CD14-positive monocyte (primary cell): ENCODE measurements around the gene DPP10. TPM values are rescaled to one million over a fixed set of nuclear protein-coding genes. Genes with fewer than 3 reads are reported as not detected.

Experiments
- DNase-seq, 3 donors: peaks; one replicate each; pipeline ENCODE4 v3.0.0-alpha.2; 2011 to 2022
- H2AFZ ChIP-seq: 2 replicates; pipeline ENCODE4 v1.6.0; 2012; ENCODE audit warnings: mild to moderate bottlenecking, low read depth, low read length, inconsistent platforms; ENCODE audit not compliant: insufficient read depth, poor library complexity, severe bottlenecking
- H3K27ac ChIP-seq, 2 donors: 1 replicate in 1 of 2; 2 replicates in 1 of 2; pipeline ENCODE4 v1.5.1; 2012 to 2013; ENCODE audit warnings: low read length in 2 of 2, control low read depth in 1 of 2, inconsistent platforms in 1 of 2, low read depth in 1 of 2, mild to moderate bottlenecking in 1 of 2
- H3K27me3 ChIP-seq, 2 donors: one replicate each; pipeline versions ENCODE4 v1.6.0 to v1.6.1; 2011 to 2013; ENCODE audit warnings: low read length in 2 of 2; ENCODE audit not compliant: control insufficient read depth in 2 of 2, insufficient read depth in 2 of 2
- H3K36me3 ChIP-seq, 2 donors: replicated peaks in 1 of 2; 1 replicate in 1 of 2; 2 replicates in 1 of 2; pipeline versions ENCODE4 v1.5.1 to v1.6.1; 2012 to 2013; ENCODE audit warnings: low read length in 2 of 2, control low read depth in 1 of 2, inconsistent platforms in 1 of 2, mild to moderate bottlenecking in 1 of 2; ENCODE audit not compliant: insufficient read depth in 2 of 2, control insufficient read depth in 1 of 2
- H3K4me1 ChIP-seq, 2 donors: 1 replicate in 1 of 2; 2 replicates in 1 of 2; pipeline versions ENCODE4 v1.5.1 to v1.6.1; 2012 to 2013; ENCODE audit warnings: low read length in 2 of 2, control low read depth in 1 of 2, inconsistent platforms in 1 of 2, mild to moderate bottlenecking in 1 of 2, moderate library complexity in 1 of 2; ENCODE audit not compliant: insufficient read depth in 2 of 2, control insufficient read depth in 1 of 2
- H3K4me2 ChIP-seq: replicated peaks from 2 replicates; pipeline ENCODE3; 2012; ENCODE audit warnings: low read length, moderate library complexity, mild to moderate bottlenecking; ENCODE audit not compliant: poor library complexity, severe bottlenecking; ENCODE audit errors: extremely low read depth
- H3K4me3 ChIP-seq, 3 experiments: fragments of 200-600 bp in 1 of 3; sonication (generic) in 1 of 3; replicated peaks in 1 of 3; 1 replicate in 2 of 3; 2 replicates in 1 of 3; pipeline ENCODE4 v1.5.1; 2011 to 2013; ENCODE audit warnings: low read length in 3 of 3, mild to moderate bottlenecking in 3 of 3, control low read depth in 2 of 3, low read depth in 2 of 3, inconsistent platforms in 1 of 3, moderate library complexity in 1 of 3
- H3K79me2 ChIP-seq: 2 replicates; pipeline ENCODE4 v1.6.0; 2012; ENCODE audit warnings: mild to moderate bottlenecking, control low read depth, inconsistent platforms, low read length, moderate library complexity; ENCODE audit not compliant: insufficient read depth
- H3K9ac ChIP-seq: 2 replicates; pipeline ENCODE4 v1.6.0; 2017; ENCODE audit warnings: low read length, mild to moderate bottlenecking; ENCODE audit not compliant: insufficient read depth, poor library complexity, severe bottlenecking
- H3K9me3 ChIP-seq, 2 donors: replicated peaks in 1 of 2; 1 replicate in 1 of 2; 2 replicates in 1 of 2; pipeline versions ENCODE4 v1.5.1 to v1.6.1; 2012 to 2013; ENCODE audit warnings: low read length in 2 of 2, control low read depth in 1 of 2; ENCODE audit not compliant: control insufficient read depth in 1 of 2, insufficient read depth in 1 of 2
- H4K20me1 ChIP-seq: 2 replicates; pipeline ENCODE4 v1.6.0; 2012; ENCODE audit warnings: mild to moderate bottlenecking, low read length, control low read depth, moderate library complexity; ENCODE audit not compliant: insufficient read depth
- H3K27ac Mint-ChIP-seq, 7 donors: one replicate each; pipeline ENCODE4 v1.8.0; 2020; ENCODE audit warnings: mild to moderate bottlenecking in 7 of 7, mixed read lengths in 7 of 7, moderate library complexity in 6 of 7, inconsistent platforms in 2 of 7
- H3K27me3 Mint-ChIP-seq, 3 donors: one replicate each; pipeline ENCODE4 v1.8.0; 2021 to 2022; ENCODE audit warnings: low read depth in 3 of 3, mild to moderate bottlenecking in 3 of 3, mixed read lengths in 3 of 3, moderate library complexity in 3 of 3, inconsistent platforms in 1 of 3
- H3K36me3 Mint-ChIP-seq, 2 donors: one replicate each; pipeline ENCODE4 v1.8.0; 2020; ENCODE audit warnings: mixed read lengths in 2 of 2, inconsistent platforms in 1 of 2, mild to moderate bottlenecking in 1 of 2
- H3K4me1 Mint-ChIP-seq: one replicate; pipeline ENCODE4 v1.8.0; 2020; ENCODE audit warnings: mild to moderate bottlenecking, mixed read lengths
- H3K4me3 Mint-ChIP-seq, 2 donors: one replicate each; pipeline ENCODE4 v1.8.0; 2020; ENCODE audit warnings: mild to moderate bottlenecking in 2 of 2, mixed read lengths in 2 of 2, moderate library complexity in 1 of 2
- H3K9me3 Mint-ChIP-seq, 7 donors: one replicate each; pipeline ENCODE4 v1.8.0; 2020 to 2022; ENCODE audit warnings: mixed read lengths in 7 of 7, mild to moderate bottlenecking in 6 of 7, moderate library complexity in 6 of 7, inconsistent platforms in 2 of 7
- WGBS: methylation state at CpG from one replicate; pipeline ENCODE4 v1.1.5; 2013; ENCODE audit warnings: missing lambda C conversion rate; ENCODE audit not compliant: insufficient coverage; 5-methylcytosine and 5-hydroxymethylcytosine counted together
- intact Hi-C, 2 donors: fragments of 100-400 bp; cut with micrococcal nuclease; formaldehyde crosslinking; loops; one replicate each; pipeline versions ENCODE4 v1.15.0 to v1.15.1; 2023
- polyA plus RNA-seq, 3 donors: library from polyadenylated mRNA; depleted of rRNA in 1 of 3; unstranded in 2 of 3; stranded (reverse) in 1 of 3; fragments of 300-500 nt in 2 of 3; fragments of >200 nt in 1 of 3; fragmentation: Illumina TruSeq in 2 of 3; gene quantifications; 1 replicate in 2 of 3; 2 replicates in 1 of 3; pipeline ENCODE4 v1.2.3, GENCODE V29; 2012 to 2021
- TF ChIP-seq, protein P1 (sequence below): fragments of 200-600 bp; IDR thresholded peaks from one replicate; pipeline ENCODE4 v1.8.0; 2022; ENCODE audit warnings: antibody characterized with exemption, mild to moderate bottlenecking

DPP10 gene
- polyA plus RNA-seq, 3 donors = not detected

DNA sequence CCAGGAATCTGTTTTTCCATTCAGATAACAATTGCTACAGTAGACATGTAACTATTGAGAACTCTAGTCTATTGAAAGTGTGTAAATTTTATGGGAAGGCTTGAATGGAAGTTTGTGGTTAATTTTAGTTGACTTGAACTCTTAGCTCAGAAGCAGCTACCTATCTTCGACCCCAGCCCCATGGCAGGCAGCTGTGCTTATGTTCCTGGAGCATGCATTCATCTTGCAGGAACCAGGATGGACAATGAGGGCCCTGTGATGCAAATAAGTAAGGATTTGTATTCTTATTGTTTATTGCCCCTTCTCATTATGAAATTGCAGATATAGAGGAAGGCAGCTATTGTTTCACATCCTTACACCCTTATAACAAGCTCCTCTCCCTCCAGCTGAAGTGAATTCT is 1252.2 kb downstream of the DPP10 start:
- TF ChIP-seq, protein P1, sequence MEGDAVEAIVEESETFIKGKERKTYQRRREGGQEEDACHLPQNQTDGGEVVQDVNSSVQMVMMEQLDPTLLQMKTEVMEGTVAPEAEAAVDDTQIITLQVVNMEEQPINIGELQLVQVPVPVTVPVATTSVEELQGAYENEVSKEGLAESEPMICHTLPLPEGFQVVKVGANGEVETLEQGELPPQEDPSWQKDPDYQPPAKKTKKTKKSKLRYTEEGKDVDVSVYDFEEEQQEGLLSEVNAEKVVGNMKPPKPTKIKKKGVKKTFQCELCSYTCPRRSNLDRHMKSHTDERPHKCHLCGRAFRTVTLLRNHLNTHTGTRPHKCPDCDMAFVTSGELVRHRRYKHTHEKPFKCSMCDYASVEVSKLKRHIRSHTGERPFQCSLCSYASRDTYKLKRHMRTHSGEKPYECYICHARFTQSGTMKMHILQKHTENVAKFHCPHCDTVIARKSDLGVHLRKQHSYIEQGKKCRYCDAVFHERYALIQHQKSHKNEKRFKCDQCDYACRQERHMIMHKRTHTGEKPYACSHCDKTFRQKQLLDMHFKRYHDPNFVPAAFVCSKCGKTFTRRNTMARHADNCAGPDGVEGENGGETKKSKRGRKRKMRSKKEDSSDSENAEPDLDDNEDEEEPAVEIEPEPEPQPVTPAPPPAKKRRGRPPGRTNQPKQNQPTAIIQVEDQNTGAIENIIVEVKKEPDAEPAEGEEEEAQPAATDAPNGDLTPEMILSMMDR = no peak
- no CpG with 5 or more reads among the region's 1 CpG for WGBS
- Mint-ChIP-seq H3K27ac (no peak overlapping the region), H3K4me3 (no peak overlapping the region), H3K9me3 (peaks cover 0 to 8% (median 6%) of the 10 kb centered on the region in 7 donors), H3K27me3 (no peaks in the 10 kb centered on the region), H3K36me3 (no peaks in the 10 kb centered on the region), H3K4me1 (no peaks in the 10 kb centered on the region)
- Histone ChIP-seq H3K27me3 (no peaks in the 10 kb centered on the region), H3K36me3 (no peaks in the 10 kb centered on the region), H3K4me3 (no peak overlapping the region), H3K9ac (no peak overlapping the region), H2AFZ (no peak overlapping the region), H3K79me2 (no peaks in the 10 kb centered on the region), H3K9me3 (peaks cover 3 to 7% of the 10 kb centered on the region in 2 donors), H3K4me1 (no peaks in the 10 kb centered on the region), H3K4me2 (no peak overlapping the region), H4K20me1 (no peaks in the 10 kb centered on the region), H3K27ac (no peak overlapping the region)
- intact Hi-C loops = no loop called here
- DNase-seq = no peak

DNA sequence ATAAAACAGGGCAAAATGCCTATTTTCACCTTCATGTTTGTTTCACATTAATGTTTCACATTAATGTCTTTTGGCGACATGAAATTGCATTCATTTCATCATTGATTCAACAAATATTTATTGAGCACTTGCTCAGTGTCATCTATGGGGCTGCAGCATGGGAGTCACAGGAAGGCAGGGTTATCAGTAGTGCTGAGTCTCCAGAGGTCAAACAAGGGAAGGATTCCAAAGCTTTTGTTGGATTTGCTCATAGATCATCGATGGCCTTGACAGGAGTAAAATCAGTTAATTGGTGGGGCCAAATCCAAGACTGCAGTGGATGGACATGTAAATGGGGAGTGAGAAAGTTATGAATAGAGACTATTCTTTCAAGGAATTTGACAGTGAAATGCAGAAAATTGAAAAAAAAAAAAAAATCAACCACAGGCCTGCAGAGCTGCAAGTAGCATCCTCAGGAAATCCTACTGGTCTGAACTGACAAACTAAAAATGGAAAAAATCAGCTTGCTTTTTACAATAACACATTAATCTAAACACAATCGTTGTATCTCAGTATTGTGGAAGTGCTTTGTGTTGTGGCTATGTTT is 1290.8 kb downstream of the DPP10 start:
- H3K36me3 ChIP-seq = no peaks in the 10 kb centered on the region
- H3K36me3 Mint-ChIP-seq = no peaks in the 10 kb centered on the region
- no peak overlapping the region for H3K27ac Mint-ChIP-seq
- 100% methylated on average over 2 of the region's 3 CpGs for WGBS
- intact Hi-C loops = no loop called here
- H3K27me3 ChIP-seq = no peaks in the 10 kb centered on the region
- no peaks in the 10 kb centered on the region for H3K4me1 ChIP-seq
- no peak for DNase-seq
- H3K79me2 ChIP-seq = no peaks in the 10 kb centered on the region
- H3K4me2 ChIP-seq = no peak overlapping the region
- no peak overlapping the region for H3K4me3 Mint-ChIP-seq
- H2AFZ ChIP-seq = no peak overlapping the region
- H3K4me3 ChIP-seq = no peak overlapping the region
- H4K20me1 ChIP-seq = no peaks in the 10 kb centered on the region
- no peaks in the 10 kb centered on the region for H3K4me1 Mint-ChIP-seq
- H3K9me3 Mint-ChIP-seq = peaks cover 0 to 12% (median 4%) of the 10 kb centered on the region in 7 donors
- no peak overlapping the region for H3K27ac ChIP-seq
- H3K9ac ChIP-seq = no peak overlapping the region
- TF ChIP-seq, protein P1 = no peak
- no peaks in the 10 kb centered on the region for H3K27me3 Mint-ChIP-seq
- H3K9me3 ChIP-seq = peaks cover 0 to 11% of the 10 kb centered on the region in 2 donors
